IMR-90 (cell line): Measurements from ENCODE around the gene GTPBP3. TPM values are rescaled to one million over a fixed set of nuclear protein-coding genes. Genes with fewer than 3 reads are reported as not detected.

ENCODE experiments used
- ATAC-seq: fragments of 200-7000 bp; cut with Tn5 transposase; 2 replicates; pipeline ENCODE4 v1.9.1; 2020; ENCODE audit warnings: low read depth, mild to moderate bottlenecking, moderate library complexity
- BruUV-seq: library from RNA; stranded (reverse); fragments of 400-500 nt; replicated peaks from 2 replicates; lab custom pipeline; 2021; lab: Mats Ljungman, UMichigan
- CTCF ChIA-PET: fragments of 300-600 bp; formaldehyde crosslinking; extraction: SDS; loops from one replicate; lab custom pipeline; 2021; ENCODE audit warnings: antibody characterized with exemption; lab: Yijun Ruan, JAX
- POLR2A ChIA-PET: fragments of 300-600 bp; sonication (Branson Sonifier 250); formaldehyde crosslinking; loops from one replicate; lab custom pipeline; 2022; ENCODE audit warnings: antibody characterized with exemption; ENCODE audit not compliant: unreplicated experiment; lab: Charles Lee
- DNase-seq: peaks from one replicate; pipeline ENCODE4 v3.0.0; 2013
- H2AFZ ChIP-seq: replicated peaks from 2 replicates; pipeline ENCODE3; 2013; ENCODE audit warnings: low read length, mild to moderate bottlenecking; ENCODE audit not compliant: poor library complexity
- H2AK5ac ChIP-seq: 2 replicates; pipeline ENCODE4 v1.6.1; 2013; ENCODE audit warnings: low read depth, low read length, inconsistent platforms
- H2AK9ac ChIP-seq: replicated peaks from 2 replicates; pipeline ENCODE3; 2013; ENCODE audit warnings: mild to moderate bottlenecking, low read depth, low read length, moderate library complexity; ENCODE audit not compliant: poor library complexity
- H2BK120ac ChIP-seq: 2 replicates; pipeline ENCODE4 v1.6.1; 2013; ENCODE audit warnings: low read depth, low read length, inconsistent platforms
- H2BK15ac ChIP-seq: 3 replicates; pipeline ENCODE4 v1.6.1; 2013; ENCODE audit warnings: low read depth, low read length, inconsistent platforms
- H2BK20ac ChIP-seq: 2 replicates; pipeline ENCODE4 v1.6.1; 2013; ENCODE audit warnings: low read depth, mild to moderate bottlenecking, inconsistent platforms, low read length, moderate library complexity
- H2BK5ac ChIP-seq: 2 replicates; pipeline ENCODE4 v1.6.1; 2013; ENCODE audit warnings: mild to moderate bottlenecking, low read depth, low read length, inconsistent platforms; ENCODE audit not compliant: poor library complexity, severe bottlenecking
- H3K14ac ChIP-seq: replicated peaks from 2 replicates; pipeline ENCODE4 v1.6.1; 2013; ENCODE audit warnings: low read depth, low read length, inconsistent platforms
- H3K18ac ChIP-seq: 2 replicates; pipeline ENCODE4 v1.6.1; 2013; ENCODE audit warnings: low read depth, low read length, control low read depth
- H3K23ac ChIP-seq: 2 replicates; pipeline ENCODE4 v1.6.1; 2013; ENCODE audit warnings: low read depth, low read length, inconsistent platforms
- H3K27ac ChIP-seq: 2 replicates; pipeline ENCODE4 v1.5.1; 2013; ENCODE audit warnings: mild to moderate bottlenecking, control low read depth, low read length; ENCODE audit not compliant: insufficient read depth
- H3K27me3 ChIP-seq: 2 replicates; pipeline ENCODE4 v1.6.1; 2013; ENCODE audit warnings: low read length; ENCODE audit not compliant: control insufficient read depth, insufficient read depth
- H3K36me3 ChIP-seq: 2 replicates; pipeline ENCODE4 v1.6.1; 2013; ENCODE audit warnings: low read length, mixed read lengths; ENCODE audit not compliant: control insufficient read depth, insufficient read depth
- H3K4ac ChIP-seq: 2 replicates; pipeline ENCODE4 v1.6.1; 2013; ENCODE audit warnings: low read depth, low read length, inconsistent platforms
- H3K4me1 ChIP-seq: 2 replicates; pipeline ENCODE4 v1.6.1; 2013; ENCODE audit warnings: low read length, mixed read lengths; ENCODE audit not compliant: control insufficient read depth, insufficient read depth
- H3K4me2 ChIP-seq: 2 replicates; pipeline ENCODE4 v1.6.1; 2013; ENCODE audit warnings: low read depth, mild to moderate bottlenecking, control low read depth, low read length, moderate library complexity
- H3K4me3 ChIP-seq: 2 replicates; pipeline ENCODE4 v1.5.1; 2013; ENCODE audit warnings: low read depth, mild to moderate bottlenecking, control low read depth, low read length, moderate library complexity; ENCODE audit not compliant: insufficient read depth
- H3K56ac ChIP-seq: 2 replicates; pipeline ENCODE4 v1.6.1; 2013; ENCODE audit warnings: low read length, inconsistent platforms; ENCODE audit not compliant: insufficient read depth; ENCODE audit errors: extremely low read depth
- H3K79me1 ChIP-seq, 2 experiments: 2 replicates each; pipeline ENCODE4 v1.6.1; 2013; ENCODE audit warnings: low read length in 2 of 2, inconsistent platforms in 1 of 2, low read depth in 1 of 2
- H3K9ac ChIP-seq: 2 replicates; pipeline ENCODE4 v1.6.1; 2013; ENCODE audit warnings: low read depth, low read length, control low read depth
- H3K9me1 ChIP-seq: 2 replicates; pipeline ENCODE4 v1.6.1; 2013; ENCODE audit warnings: low read length, inconsistent platforms; ENCODE audit not compliant: insufficient read depth
- H3K9me3 ChIP-seq: 2 replicates; pipeline ENCODE4 v1.6.1; 2013; ENCODE audit warnings: low read length; ENCODE audit not compliant: control insufficient read depth, insufficient read depth
- H4K20me1 ChIP-seq: 2 replicates; pipeline ENCODE4 v1.6.1; 2013; ENCODE audit warnings: low read length, inconsistent platforms; ENCODE audit not compliant: insufficient read depth
- H4K5ac ChIP-seq: 2 replicates; pipeline ENCODE4 v1.6.1; 2013; ENCODE audit warnings: mild to moderate bottlenecking, low read depth, low read length, control low read depth
- H4K8ac ChIP-seq, 2 experiments: 2 replicates each; pipeline ENCODE4 v1.6.1; 2013; ENCODE audit warnings: low read depth in 2 of 2, low read length in 2 of 2, control low read depth in 1 of 2, inconsistent platforms in 1 of 2
- H4K91ac ChIP-seq: 2 replicates; pipeline ENCODE4 v1.6.1; 2013; ENCODE audit warnings: low read depth, low read length, inconsistent platforms; ENCODE audit not compliant: insufficient read depth
- CEBPB ChIP-seq: IDR thresholded peaks from 2 replicates; pipeline ENCODE4 v1.6.1; 2012; ENCODE audit warnings: low read depth, low read length, improper control_type of control experiment
- CHD1 ChIP-seq: IDR thresholded peaks from 2 replicates; pipeline ENCODE4 v1.6.1; 2012; ENCODE audit warnings: low read depth, low read length, improper control_type of control experiment
- FOS ChIP-seq: fragments of 150-350 bp; IDR thresholded peaks from 2 replicates; pipeline ENCODE4 v1.6.1; 2016; ENCODE audit warnings: low read depth, low read length
- NFE2L2 ChIP-seq: fragments of 150-350 bp; IDR thresholded peaks from 2 replicates; pipeline ENCODE4 v1.6.1; 2016; ENCODE audit warnings: low read depth, mild to moderate bottlenecking, low read length
- POLR2A ChIP-seq: IDR thresholded peaks from 2 replicates; pipeline ENCODE4 v1.6.1; 2012; ENCODE audit warnings: mild to moderate bottlenecking, low read depth, low read length
- RAD21 ChIP-seq: IDR thresholded peaks from 2 replicates; pipeline ENCODE4 v1.6.1; 2012; ENCODE audit warnings: low read length, improper control_type of control experiment
- RFX5 ChIP-seq: IDR thresholded peaks from 2 replicates; pipeline ENCODE4 v1.8.0; 2012; ENCODE audit warnings: low read depth, mild to moderate bottlenecking, low read length, moderate library complexity
- SMC3 ChIP-seq: fragments of 150-350 bp; IDR thresholded peaks from 2 replicates; pipeline ENCODE4 v1.6.1; 2016; ENCODE audit warnings: low read depth, mild to moderate bottlenecking, antibody characterized with exemption, low read length, moderate library complexity
- USF2 ChIP-seq: fragments of 150-350 bp; IDR thresholded peaks from 2 replicates; pipeline ENCODE4 v1.6.1; 2017; ENCODE audit warnings: mild to moderate bottlenecking, antibody characterized with exemption, low read length, low read depth
- WGBS, 2 experiments: methylation state at CpG; one replicate each; pipeline versions ENCODE4 v1.1.5 to v1.1.7; 2013; ENCODE audit warnings: missing lambda C conversion rate in 2 of 2; ENCODE audit not compliant: insufficient read length in 1 of 2; ENCODE audit errors: extremely low coverage in 2 of 2; 5-methylcytosine and 5-hydroxymethylcytosine counted together
- dilution Hi-C: fragments of 300-500 bp; cut with HindIII; formaldehyde crosslinking; loops from one replicate; pipeline ENCODE4 v1.14.3; 2018; ENCODE audit warnings: low sequenced_read_pairs; ENCODE audit not compliant: unreplicated experiment
- in situ Hi-C: fragments of 300-500 bp; cut with MboI; formaldehyde crosslinking; loops from 3 replicates; pipeline ENCODE4 v1.14.3; 2019; ENCODE audit warnings: low sequenced_read_pairs, inconsistent platforms, mixed read lengths
- intact Hi-C: fragments of 100-400 bp; cut with micrococcal nuclease; formaldehyde crosslinking; loops from 2 replicates; pipeline ENCODE4 v1.10.0; 2022
- polyA plus RNA-seq, 3 experiments: library from polyadenylated mRNA; depleted of rRNA; stranded (reverse); fragments of >200 nt; gene quantifications; 2 replicates each; pipeline ENCODE4 v1.2.3, GENCODE V29; 2012; ENCODE audit warnings: low replicate concordance in 1 of 3
- total RNA-seq: library from RNA; depleted of rRNA; stranded (reverse); fragments of >200 nt; gene quantifications from 2 replicates; pipeline ENCODE4 v1.2.3, GENCODE V29; 2012
- TF ChIP-seq, protein P1 (sequence below): fragments of 150-350 bp; IDR thresholded peaks from 2 replicates; pipeline ENCODE4 v1.6.1; 2016; ENCODE audit warnings: low read depth, mild to moderate bottlenecking, low read length, moderate library complexity, borderline replicate concordance
- TF ChIP-seq, protein P2 (sequence below): conservative IDR thresholded peaks from 2 replicates; pipeline ENCODE4 v1.5.1; 2012; ENCODE audit warnings: mild to moderate bottlenecking, low read depth, low read length, improper control_type of control experiment

Gene GTPBP3
- total and polyA plus RNA-seq, 2 of the 4 experiments (the other 2 are of a cell fraction): 4.3 to 15.1 TPM

DNA sequence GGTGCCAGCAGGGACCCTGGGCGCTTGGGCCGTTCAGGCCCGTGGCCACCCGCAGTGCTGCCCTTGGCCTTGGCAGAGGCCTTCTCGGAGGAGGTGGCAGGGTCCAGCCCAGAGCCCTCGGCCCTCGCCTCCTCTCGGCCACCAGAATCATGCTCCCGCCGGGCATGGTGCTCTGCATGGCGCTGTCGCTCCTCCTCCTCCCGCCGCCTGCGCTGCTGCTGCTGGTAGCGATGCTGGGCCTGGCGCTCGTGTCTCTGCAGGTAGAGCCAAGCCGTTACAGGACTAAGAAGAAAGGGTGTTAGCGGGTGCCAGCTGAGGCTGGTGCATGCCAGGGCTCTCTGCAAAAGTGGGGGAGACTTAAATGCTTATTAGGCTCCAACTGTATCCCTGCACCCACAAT, 12.2 kb upstream of the GTPBP3 start:
- CTCF ChIA-PET: interaction anchor here (0.6 kb wide), 1 partner anchor 19 kb away, joined by 7 read pairs; no protein-coding TSS in a partner anchor
- no peaks in the 10 kb centered on the region for H3K27me3 ChIP-seq
- H2AK5ac ChIP-seq: no peak overlapping the region
- H2AFZ ChIP-seq: no peak overlapping the region
- no peak overlapping the region for H2BK5ac ChIP-seq
- no peak overlapping the region for H2BK20ac ChIP-seq
- H3K4me2 ChIP-seq: no peak overlapping the region
- peaks cover 0 to 5% of the 10 kb centered on the region in 2 experiments; a peak in 1 of 4 replicates for H3K79me1 ChIP-seq
- no peak overlapping the region for H3K23ac ChIP-seq
- H4K91ac ChIP-seq: no peak overlapping the region
- no peak overlapping the region for H4K5ac ChIP-seq
- intact Hi-C loops: no loop called here
- peaks cover 32% of the 10 kb centered on the region for H3K36me3 ChIP-seq
- no peak overlapping the region for H2BK15ac ChIP-seq
- H3K4me1 ChIP-seq: no peaks in the 10 kb centered on the region
- H2BK120ac ChIP-seq: no peak overlapping the region
- no peak overlapping the region for H3K56ac ChIP-seq
- no peak overlapping the region for H3K4me3 ChIP-seq
- dilution Hi-C loops: no loop called here
- H3K27ac ChIP-seq: no peak overlapping the region
- DNase-seq (no peak), ATAC-seq (no peak)
- H3K4ac ChIP-seq: no peak overlapping the region
- H2AK9ac ChIP-seq: no peak overlapping the region
- H4K8ac ChIP-seq: no peak overlapping the region
- WGBS, 2 experiments: 94% methylated on average over 11 of the region's 20 CpGs; no CpG with 5 or more reads in 1 of the 2 experiments
- no peaks in the 10 kb centered on the region for H3K9me3 ChIP-seq
- no peak overlapping the region for H3K14ac ChIP-seq
- H4K20me1 ChIP-seq: peaks cover 8% of the 10 kb centered on the region; the same call in 1 of the 2 replicates
- no TSS peak for BruUV-seq
- H3K9ac ChIP-seq: no peak overlapping the region
- H3K18ac ChIP-seq: no peak overlapping the region
- POLR2A ChIA-PET: interaction anchor here (1.0 kb wide), 1 partner anchor 9 kb away, joined by 3 read pairs; the partner anchor contains the start of gene ANO8
- no peaks in the 10 kb centered on the region for H3K9me1 ChIP-seq
- TF ChIP-seq, protein P1, sequence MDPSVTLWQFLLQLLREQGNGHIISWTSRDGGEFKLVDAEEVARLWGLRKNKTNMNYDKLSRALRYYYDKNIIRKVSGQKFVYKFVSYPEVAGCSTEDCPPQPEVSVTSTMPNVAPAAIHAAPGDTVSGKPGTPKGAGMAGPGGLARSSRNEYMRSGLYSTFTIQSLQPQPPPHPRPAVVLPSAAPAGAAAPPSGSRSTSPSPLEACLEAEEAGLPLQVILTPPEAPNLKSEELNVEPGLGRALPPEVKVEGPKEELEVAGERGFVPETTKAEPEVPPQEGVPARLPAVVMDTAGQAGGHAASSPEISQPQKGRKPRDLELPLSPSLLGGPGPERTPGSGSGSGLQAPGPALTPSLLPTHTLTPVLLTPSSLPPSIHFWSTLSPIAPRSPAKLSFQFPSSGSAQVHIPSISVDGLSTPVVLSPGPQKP: no peak
- TF ChIP-seq FOS (no peak), CEBPB (no peak), SMC3 (no peak), NFE2L2 (no peak), RFX5 (no peak), CHD1 (no peak), USF2 (no peak), RAD21 (no peak), POLR2A (no peak)
- TF ChIP-seq, protein P2, sequence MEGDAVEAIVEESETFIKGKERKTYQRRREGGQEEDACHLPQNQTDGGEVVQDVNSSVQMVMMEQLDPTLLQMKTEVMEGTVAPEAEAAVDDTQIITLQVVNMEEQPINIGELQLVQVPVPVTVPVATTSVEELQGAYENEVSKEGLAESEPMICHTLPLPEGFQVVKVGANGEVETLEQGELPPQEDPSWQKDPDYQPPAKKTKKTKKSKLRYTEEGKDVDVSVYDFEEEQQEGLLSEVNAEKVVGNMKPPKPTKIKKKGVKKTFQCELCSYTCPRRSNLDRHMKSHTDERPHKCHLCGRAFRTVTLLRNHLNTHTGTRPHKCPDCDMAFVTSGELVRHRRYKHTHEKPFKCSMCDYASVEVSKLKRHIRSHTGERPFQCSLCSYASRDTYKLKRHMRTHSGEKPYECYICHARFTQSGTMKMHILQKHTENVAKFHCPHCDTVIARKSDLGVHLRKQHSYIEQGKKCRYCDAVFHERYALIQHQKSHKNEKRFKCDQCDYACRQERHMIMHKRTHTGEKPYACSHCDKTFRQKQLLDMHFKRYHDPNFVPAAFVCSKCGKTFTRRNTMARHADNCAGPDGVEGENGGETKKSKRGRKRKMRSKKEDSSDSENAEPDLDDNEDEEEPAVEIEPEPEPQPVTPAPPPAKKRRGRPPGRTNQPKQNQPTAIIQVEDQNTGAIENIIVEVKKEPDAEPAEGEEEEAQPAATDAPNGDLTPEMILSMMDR: no peak
- in situ Hi-C loops: no loop called here
